Endothelial cell of umbilical vein (primary cell): ENCODE measurements around the gene CCDC40. TPM values are rescaled to one million over a fixed set of nuclear protein-coding genes. Genes with fewer than 3 reads are reported as not detected.

Source experiments
- BruUV-seq: library from RNA; stranded (reverse); fragments of 400-500 nt; replicated peaks from 2 replicates; lab custom pipeline; 2021; lab: Mats Ljungman, UMichigan
- CTCF ChIA-PET: fragments of 300-600, 350-600 bp; sonication (Branson Sonifier 250); formaldehyde crosslinking; loops from one replicate; lab custom pipeline; 2021; ENCODE audit warnings: antibody characterized with exemption, inconsistent platforms; lab: Charles Lee
- POLR2A ChIA-PET: fragments of 300-600, 350-600 bp; sonication (Branson Sonifier 250); formaldehyde crosslinking; loops from one replicate; lab custom pipeline; 2021; ENCODE audit warnings: antibody characterized with exemption, inconsistent platforms; lab: Charles Lee
- DNase-seq: peaks from one replicate; pipeline ENCODE4 v3.0.0-alpha.2; 2011; ENCODE audit warnings: low read depth, low spot score
- FAIRE-seq: peaks from 2 replicates; lab custom pipeline; 2011; peaks lifted over from hg19 to GRCh38; lab: Jason Lieb, UNC
- H2AFZ ChIP-seq: 2 replicates; pipeline ENCODE4 v1.6.0; 2012; ENCODE audit warnings: low read depth, low read length, control low read depth, inconsistent platforms
- H3K27ac ChIP-seq: 2 replicates; pipeline ENCODE4 v1.5.1; 2011; ENCODE audit warnings: low read depth, mild to moderate bottlenecking, control low read depth, low read length, moderate library complexity; ENCODE audit not compliant: insufficient read depth
- H3K27me3 ChIP-seq, 2 experiments: 2 replicates each; pipeline versions ENCODE4 v1.6.0 to v1.6.1; 2011; ENCODE audit warnings: low read length in 2 of 2, mixed read lengths in 1 of 2; ENCODE audit not compliant: control insufficient read depth in 2 of 2, insufficient read depth in 2 of 2
- H3K36me3 ChIP-seq, 2 experiments: 2 replicates in 1 of 2; 3 replicates in 1 of 2; pipeline ENCODE4 v1.5.1; 2011; ENCODE audit warnings: low read length in 2 of 2, mild to moderate bottlenecking in 1 of 2, moderate library complexity in 1 of 2; ENCODE audit not compliant: control insufficient read depth in 2 of 2, insufficient read depth in 2 of 2; ENCODE audit errors: extremely low read depth in 1 of 2
- H3K4me1 ChIP-seq: 3 replicates; pipeline ENCODE4 v1.5.1; 2011; ENCODE audit warnings: mild to moderate bottlenecking, low read length; ENCODE audit not compliant: control insufficient read depth, insufficient read depth; ENCODE audit errors: extremely low read depth
- H3K4me2 ChIP-seq: 2 replicates; pipeline ENCODE4 v1.6.1; 2011; ENCODE audit warnings: low read length, control low read depth, mixed read lengths; ENCODE audit not compliant: insufficient read depth
- H3K4me3 ChIP-seq, 3 experiments: fragments of 200-600 bp in 1 of 3; sonication (generic), shearing (Covaris generic) in 1 of 3; replicated peaks in 1 of 3; 2 replicates each; pipeline ENCODE4 v1.5.1; 2011 to 2016; ENCODE audit warnings: control low read depth in 3 of 3, low read length in 3 of 3, mild to moderate bottlenecking in 2 of 3, inconsistent platforms in 1 of 3, low read depth in 1 of 3, moderate library complexity in 1 of 3; ENCODE audit not compliant: insufficient read depth in 1 of 3
- H3K79me2 ChIP-seq: 2 replicates; pipeline ENCODE4 v1.6.0; 2012; ENCODE audit warnings: low read length, inconsistent platforms; ENCODE audit not compliant: control insufficient read depth, insufficient read depth
- H3K9ac ChIP-seq: replicated peaks from 2 replicates; pipeline ENCODE3; 2011; ENCODE audit warnings: low read length, control low read depth; ENCODE audit not compliant: insufficient read depth; ENCODE audit errors: extremely low read depth
- H3K9me1 ChIP-seq: replicated peaks from 3 replicates; pipeline ENCODE4 v1.6.0; 2011; ENCODE audit warnings: mild to moderate bottlenecking, low read length; ENCODE audit not compliant: control insufficient read depth, insufficient read depth; ENCODE audit errors: extremely low read depth
- H3K9me3 ChIP-seq: replicated peaks from 2 replicates; pipeline ENCODE4 v1.5.1; 2012; ENCODE audit warnings: low read length, inconsistent platforms; ENCODE audit not compliant: control insufficient read depth, insufficient read depth
- H4K20me1 ChIP-seq: replicated peaks from 2 replicates; pipeline ENCODE3; 2011; ENCODE audit warnings: mild to moderate bottlenecking, low read length; ENCODE audit not compliant: control insufficient read depth, insufficient read depth; ENCODE audit errors: extremely low read depth
- EZH2 ChIP-seq: IDR thresholded peaks from 2 replicates; pipeline ENCODE4 v1.6.1; 2012; ENCODE audit warnings: borderline replicate concordance, low read depth, mild to moderate bottlenecking, moderate library complexity, low read length, inconsistent platforms; ENCODE audit not compliant: severe bottlenecking
- FOS ChIP-seq: IDR thresholded peaks from 2 replicates; pipeline ENCODE4 v1.6.1; 2011; ENCODE audit warnings: mild to moderate bottlenecking, low read length, moderate library complexity, borderline replicate concordance; ENCODE audit not compliant: insufficient read depth
- GATA2 ChIP-seq: IDR thresholded peaks from 2 replicates; pipeline ENCODE4 v1.7.0; 2011; ENCODE audit warnings: low read depth, mild to moderate bottlenecking, moderate library complexity, mixed read lengths, low read length; ENCODE audit not compliant: insufficient read length, insufficient read depth
- JUN ChIP-seq: IDR thresholded peaks from 2 replicates; pipeline ENCODE4 v1.6.1; 2011; ENCODE audit warnings: borderline replicate concordance, low read depth; ENCODE audit not compliant: insufficient read length, insufficient read depth
- MYC ChIP-seq: IDR thresholded peaks from one replicate; pipeline ENCODE4 v1.6.1; 2011; ENCODE audit warnings: mild to moderate bottlenecking, low read depth, low read length
- POLR2A ChIP-seq: IDR thresholded peaks from 2 replicates; pipeline ENCODE4 v1.6.1; 2012; ENCODE audit warnings: low read depth, mild to moderate bottlenecking, control low read depth, low read length
- POLR2AphosphoS5 ChIP-seq: IDR thresholded peaks from 2 replicates; pipeline ENCODE4 v1.6.1; 2012; ENCODE audit warnings: low read depth, mild to moderate bottlenecking, control low read depth, low read length, moderate library complexity; ENCODE audit not compliant: insufficient read depth
- dilution Hi-C: fragments of 300-500 bp; cut with MboI; formaldehyde crosslinking; loops from one replicate; pipeline ENCODE4 v1.15.0; 2019; ENCODE audit warnings: low sequenced_read_pairs; ENCODE audit not compliant: extremely low pct_ligation_motif_present
- intact Hi-C: fragments of 100-400 bp; cut with micrococcal nuclease; formaldehyde crosslinking; loops from one replicate; pipeline ENCODE4 v1.10.0; 2022
- polyA plus RNA-seq, 4 experiments: library from polyadenylated mRNA; depleted of rRNA in 3 of 4; stranded (reverse) in 3 of 4; unstranded in 1 of 4; fragments of >200 nt; gene quantifications; 2 replicates each; pipeline versions ENCODE4 v1.2.1 to v1.2.3, GENCODE V29; 2011 to 2012; ENCODE audit warnings: missing spikeins in 1 of 4
- total RNA-seq: library from RNA; stranded (reverse); gene quantifications from 2 replicates; pipeline ENCODE4 v1.2.3, GENCODE V29; 2021
- TF ChIP-seq, protein P1 (sequence below), 2 donors: IDR thresholded peaks; 1 replicate in 1 of 2; 2 replicates in 1 of 2; pipeline ENCODE4 v1.5.1; 2011; ENCODE audit warnings: low read length in 2 of 2, mild to moderate bottlenecking in 2 of 2, moderate library complexity in 2 of 2, control low read depth in 1 of 2, inconsistent platforms in 1 of 2, low read depth in 1 of 2; ENCODE audit not compliant: insufficient read depth in 1 of 2; ENCODE audit errors: extremely low read depth in 1 of 2
- TF ChIP-seq, protein P2 (sequence below): IDR thresholded peaks from 2 replicates; pipeline ENCODE4 v1.6.1; 2011; ENCODE audit not compliant: insufficient read depth, insufficient read length

CCDC40 gene
- total and polyA plus RNA-seq, 2 donors (not counting 3 experiments of a cell fraction or from before 2014, with no cell fraction given) = 1.4 to 5.5 TPM

GRCh38 chr17:80050706-80051105 is 14.3 kb downstream of the CCDC40 start:
- Histone ChIP-seq H3K79me2 (no peaks in the 10 kb centered on the region), H3K36me3 (no peaks in the 10 kb centered on the region), H3K4me1 (no peaks in the 10 kb centered on the region), H3K9me1 (no peaks in the 10 kb centered on the region), H3K9me3 (no peaks in the 10 kb centered on the region), H3K4me2 (no peak overlapping the region), H3K9ac (no peak overlapping the region), H3K27ac (no peak overlapping the region), H2AFZ (no peak overlapping the region), H4K20me1 (no peaks in the 10 kb centered on the region), H3K27me3 (no peaks in the 10 kb centered on the region), H3K4me3 (no peak overlapping the region)
- DNase-seq (no peak), FAIRE-seq (no peak)
- intact Hi-C loops = no loop called here
- CTCF ChIA-PET = interaction anchor here (1.6 kb wide), 1 partner anchor 51 kb away, joined by 3 read pairs; the partner anchor contains the start of gene GAA
- dilution Hi-C loops = no loop called here
- POLR2A ChIA-PET = interaction anchor here (0.7 kb wide), 1 partner anchor 9 kb away, joined by 10 read pairs; no protein-coding TSS in a partner anchor
- BruUV-seq = no TSS peak
- no peak for TF ChIP-seq JUN
- TF ChIP-seq, protein P1, sequence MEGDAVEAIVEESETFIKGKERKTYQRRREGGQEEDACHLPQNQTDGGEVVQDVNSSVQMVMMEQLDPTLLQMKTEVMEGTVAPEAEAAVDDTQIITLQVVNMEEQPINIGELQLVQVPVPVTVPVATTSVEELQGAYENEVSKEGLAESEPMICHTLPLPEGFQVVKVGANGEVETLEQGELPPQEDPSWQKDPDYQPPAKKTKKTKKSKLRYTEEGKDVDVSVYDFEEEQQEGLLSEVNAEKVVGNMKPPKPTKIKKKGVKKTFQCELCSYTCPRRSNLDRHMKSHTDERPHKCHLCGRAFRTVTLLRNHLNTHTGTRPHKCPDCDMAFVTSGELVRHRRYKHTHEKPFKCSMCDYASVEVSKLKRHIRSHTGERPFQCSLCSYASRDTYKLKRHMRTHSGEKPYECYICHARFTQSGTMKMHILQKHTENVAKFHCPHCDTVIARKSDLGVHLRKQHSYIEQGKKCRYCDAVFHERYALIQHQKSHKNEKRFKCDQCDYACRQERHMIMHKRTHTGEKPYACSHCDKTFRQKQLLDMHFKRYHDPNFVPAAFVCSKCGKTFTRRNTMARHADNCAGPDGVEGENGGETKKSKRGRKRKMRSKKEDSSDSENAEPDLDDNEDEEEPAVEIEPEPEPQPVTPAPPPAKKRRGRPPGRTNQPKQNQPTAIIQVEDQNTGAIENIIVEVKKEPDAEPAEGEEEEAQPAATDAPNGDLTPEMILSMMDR (IDR thresholded peaks at IDR 0.05; ENCODE audit: extremely low read depth in 1 of 2, insufficient read depth in 1 of 2, low read depth in 1 of 2, low read length in 2 of 2) = no peak
- TF ChIP-seq, protein P2, sequence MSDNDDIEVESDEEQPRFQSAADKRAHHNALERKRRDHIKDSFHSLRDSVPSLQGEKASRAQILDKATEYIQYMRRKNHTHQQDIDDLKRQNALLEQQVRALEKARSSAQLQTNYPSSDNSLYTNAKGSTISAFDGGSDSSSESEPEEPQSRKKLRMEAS = no peak
- no peak for TF ChIP-seq POLR2A
- TF ChIP-seq EZH2 = no peak
- TF ChIP-seq FOS = no peak
- no peak for TF ChIP-seq MYC
- TF ChIP-seq GATA2 = no peak
- no peak for TF ChIP-seq POLR2AphosphoS5
